ENCODE results near the gene RASA3.

GRCh38 chr13:113977976-113978375, 154.4 kb downstream of the RASA3 start:
- TF ChIP-seq CTCF (conservative IDR thresholded peaks at IDR 0.05; ENCODE audit: low read depth, low read length) (no peak), POLR2A (IDR thresholded peaks at IDR 0.05; ENCODE audit: low read depth, low read length) (no peak), MXI1 (IDR thresholded peaks at IDR 0.05; ENCODE audit: borderline replicate concordance, low read depth, low read length) (no peak), CEBPB (IDR thresholded peaks at IDR 0.05; ENCODE audit: low read depth, low read length) (no peak), CHD1 (IDR thresholded peaks at IDR 0.05; ENCODE audit: low read depth, low read length) (no peak), FOS (IDR thresholded peaks at IDR 0.05; ENCODE audit: low read depth, low read length) (no peak), NFE2L2 (IDR thresholded peaks at IDR 0.05; ENCODE audit: low read depth, low read length) (no peak)
- TF ChIP-seq, protein P1, sequence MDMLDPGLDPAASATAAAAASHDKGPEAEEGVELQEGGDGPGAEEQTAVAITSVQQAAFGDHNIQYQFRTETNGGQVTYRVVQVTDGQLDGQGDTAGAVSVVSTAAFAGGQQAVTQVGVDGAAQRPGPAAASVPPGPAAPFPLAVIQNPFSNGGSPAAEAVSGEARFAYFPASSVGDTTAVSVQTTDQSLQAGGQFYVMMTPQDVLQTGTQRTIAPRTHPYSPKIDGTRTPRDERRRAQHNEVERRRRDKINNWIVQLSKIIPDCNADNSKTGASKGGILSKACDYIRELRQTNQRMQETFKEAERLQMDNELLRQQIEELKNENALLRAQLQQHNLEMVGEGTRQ (IDR thresholded peaks at IDR 0.05; ENCODE audit: low read depth, low read length), result no peak
- TF ChIP-seq, protein P2, sequence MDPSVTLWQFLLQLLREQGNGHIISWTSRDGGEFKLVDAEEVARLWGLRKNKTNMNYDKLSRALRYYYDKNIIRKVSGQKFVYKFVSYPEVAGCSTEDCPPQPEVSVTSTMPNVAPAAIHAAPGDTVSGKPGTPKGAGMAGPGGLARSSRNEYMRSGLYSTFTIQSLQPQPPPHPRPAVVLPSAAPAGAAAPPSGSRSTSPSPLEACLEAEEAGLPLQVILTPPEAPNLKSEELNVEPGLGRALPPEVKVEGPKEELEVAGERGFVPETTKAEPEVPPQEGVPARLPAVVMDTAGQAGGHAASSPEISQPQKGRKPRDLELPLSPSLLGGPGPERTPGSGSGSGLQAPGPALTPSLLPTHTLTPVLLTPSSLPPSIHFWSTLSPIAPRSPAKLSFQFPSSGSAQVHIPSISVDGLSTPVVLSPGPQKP (IDR thresholded peaks at IDR 0.05; ENCODE audit: borderline replicate concordance, low read depth, low read length), result no peak

Measured in IMR-90 (cell line).